ENCODE results near the gene MAPK10.
"Not testable (repeated sequence)": the region's sequence is repeated elsewhere in the genome, so short reads cannot be mapped to it uniquely, and the experiment has no call there.

MAPK10 gene

DNA sequence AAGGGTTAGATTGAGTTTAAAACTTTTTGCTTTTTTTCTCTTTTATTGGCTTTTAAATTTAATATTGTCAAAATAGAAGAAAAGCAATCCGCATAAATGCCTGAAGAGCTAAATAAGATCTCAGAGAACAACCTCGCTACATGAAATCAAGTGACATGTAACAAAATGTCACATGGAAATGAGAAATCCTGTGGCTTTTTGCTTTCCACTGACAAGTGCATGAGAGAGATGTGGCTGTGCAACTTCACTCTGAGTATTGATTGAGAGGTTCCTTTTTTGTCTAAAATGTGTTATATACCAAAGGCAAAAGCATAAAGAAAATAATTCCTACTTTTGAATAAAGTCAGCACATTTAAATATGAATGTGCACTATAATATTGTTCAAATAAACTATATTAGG lies 263.5 kb downstream of the MAPK10 start:
- no peaks in the 10 kb centered on the region for H3K9me3 ChIP-seq (ENCODE audit: control insufficient read depth, insufficient read depth, low read length)

DNA sequence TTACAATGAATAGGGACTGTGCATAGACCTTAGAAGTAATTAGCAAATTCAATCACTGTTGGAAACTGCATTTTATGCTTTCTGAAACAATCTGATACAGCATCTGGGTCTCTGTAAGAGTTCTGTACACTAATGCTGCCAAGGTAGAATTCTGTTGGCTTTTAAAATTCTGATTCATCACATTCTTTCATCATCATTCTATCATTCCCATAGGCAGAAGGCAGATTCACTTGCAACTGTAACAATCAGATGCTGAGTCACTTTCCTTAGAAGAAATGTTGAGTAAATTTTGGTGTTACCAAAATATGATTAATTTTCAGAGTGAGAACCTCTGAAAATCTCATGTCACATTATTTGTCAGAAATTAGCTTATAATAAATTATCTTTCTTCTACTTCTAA lies 267.2 kb downstream of the MAPK10 start:
- Histone ChIP-seq H3K27ac (ENCODE audit: low read depth, low read length) (no peak overlapping the region), H3K27me3 (ENCODE audit: control insufficient read depth, insufficient read depth, low read length) (no peaks in the 10 kb centered on the region), H3K4me3 (ENCODE audit: low read depth, low read length) (no peak overlapping the region), H3K36me3 (ENCODE audit: control insufficient read depth, insufficient read depth, low read length) (no peaks in the 10 kb centered on the region), H3K9ac (ENCODE audit: low read depth, low read length) (no peak overlapping the region), H3K9me3 (ENCODE audit: control insufficient read depth, insufficient read depth, low read length) (no peaks in the 10 kb centered on the region), H3K4me1 (ENCODE audit: control insufficient read depth, insufficient read depth, low read length) (peaks cover 17% of the 10 kb centered on the region)

More for the DNA sequence above, 263.5 kb downstream of the MAPK10 start:
- H3K9ac ChIP-seq (ENCODE audit: low read depth, low read length): no peak overlapping the region
- H3K4me3 ChIP-seq (ENCODE audit: low read depth, low read length): no peak overlapping the region
- H3K27me3 ChIP-seq (ENCODE audit: control insufficient read depth, insufficient read depth, low read length): no peaks in the 10 kb centered on the region
- H3K4me1 ChIP-seq (ENCODE audit: control insufficient read depth, insufficient read depth, low read length): peaks cover 4% of the 10 kb centered on the region; the same call in 1 of the 2 replicates
- no peaks in the 10 kb centered on the region for H3K36me3 ChIP-seq (ENCODE audit: control insufficient read depth, insufficient read depth, low read length)
- no peak overlapping the region for H3K27ac ChIP-seq (ENCODE audit: low read depth, low read length)

DNA sequence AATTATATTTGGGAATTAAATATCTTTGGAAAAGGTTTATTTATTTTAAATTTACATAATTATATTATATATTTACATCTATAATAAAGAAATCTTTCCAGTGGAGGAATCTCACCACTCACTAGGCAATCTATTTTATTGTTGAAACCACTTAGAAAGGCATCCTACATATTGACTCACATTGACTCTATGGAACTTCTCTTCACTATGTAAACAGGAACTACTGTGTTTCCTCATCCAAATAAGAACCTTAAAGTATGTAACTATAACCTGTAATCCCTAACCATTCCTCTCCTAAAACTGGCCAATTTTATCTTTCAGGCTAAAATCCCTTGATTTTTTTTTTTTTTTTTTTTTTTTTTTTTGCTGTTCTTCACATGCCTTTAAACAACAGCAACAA lies 268.7 kb downstream of the MAPK10 start:
- no peaks in the 10 kb centered on the region for H3K36me3 ChIP-seq (ENCODE audit: control insufficient read depth, insufficient read depth, low read length)
- no peaks in the 10 kb centered on the region for H3K9me3 ChIP-seq (ENCODE audit: control insufficient read depth, insufficient read depth, low read length)
- no peak overlapping the region for H3K9ac ChIP-seq (ENCODE audit: low read depth, low read length)
- H3K27me3 ChIP-seq (ENCODE audit: control insufficient read depth, insufficient read depth, low read length): no peaks in the 10 kb centered on the region
- no peak overlapping the region for H3K4me3 ChIP-seq (ENCODE audit: low read depth, low read length)
- H3K27ac ChIP-seq (ENCODE audit: low read depth, low read length): no peak overlapping the region
- peaks cover 17% of the 10 kb centered on the region for H3K4me1 ChIP-seq (ENCODE audit: control insufficient read depth, insufficient read depth, low read length)

DNA sequence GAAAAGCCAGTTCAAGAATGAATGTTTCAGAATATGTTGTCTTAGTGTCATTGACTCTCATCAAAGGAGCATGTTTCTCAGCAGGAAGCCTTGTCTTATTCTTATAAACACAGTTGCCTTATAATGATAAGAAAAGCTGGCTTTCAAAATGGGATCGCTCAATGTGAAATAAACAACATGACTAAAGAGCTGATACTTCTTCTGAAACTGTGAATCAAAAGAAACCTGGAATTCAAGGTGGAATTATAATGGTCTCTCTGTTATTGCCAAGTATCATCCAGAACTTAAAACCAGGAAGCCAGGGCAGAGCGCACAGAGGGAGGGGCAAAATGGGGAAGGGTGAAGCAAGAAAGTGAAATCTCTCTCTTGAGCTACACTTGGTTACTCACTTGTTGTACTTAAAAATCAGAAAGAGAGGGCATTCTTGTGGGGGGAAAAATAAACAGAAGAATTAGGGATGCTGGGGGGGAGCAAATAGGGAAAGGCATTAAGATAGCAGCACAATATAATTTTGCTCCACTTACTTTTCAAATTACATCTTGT lies 270.0 kb downstream of the MAPK10 start:
- H3K9ac ChIP-seq (ENCODE audit: low read depth, low read length): no peak overlapping the region
- H3K4me1 ChIP-seq (ENCODE audit: control insufficient read depth, insufficient read depth, low read length): peaks cover 17% of the 10 kb centered on the region
- H3K9me3 ChIP-seq (ENCODE audit: control insufficient read depth, insufficient read depth, low read length): no peaks in the 10 kb centered on the region
- no peaks in the 10 kb centered on the region for H3K36me3 ChIP-seq (ENCODE audit: control insufficient read depth, insufficient read depth, low read length)
- no peaks in the 10 kb centered on the region for H3K27me3 ChIP-seq (ENCODE audit: control insufficient read depth, insufficient read depth, low read length)
- H3K4me3 ChIP-seq (ENCODE audit: low read depth, low read length): no peak overlapping the region
- peak overlapping the region; percentile 31 for H3K27ac ChIP-seq (ENCODE audit: low read depth, low read length)

DNA sequence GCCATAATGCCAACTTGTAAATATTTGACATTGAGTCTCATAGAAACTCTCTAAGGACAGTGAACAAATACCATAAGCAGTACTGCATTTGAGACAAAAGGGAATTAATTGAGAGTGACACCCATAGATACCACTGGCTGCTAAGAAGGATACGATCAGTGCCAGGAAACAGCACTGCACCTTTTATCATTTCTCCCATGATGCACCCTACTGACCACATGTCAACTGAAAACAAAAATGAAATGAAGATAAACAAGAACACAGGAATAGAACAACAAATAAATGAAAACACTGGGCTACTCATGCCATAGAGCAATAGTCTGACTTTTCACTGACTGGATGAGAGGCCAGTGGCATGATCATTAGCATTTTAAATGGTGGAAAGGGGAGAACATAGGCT lies 270.8 kb downstream of the MAPK10 start:
- Histone ChIP-seq H3K4me3 (ENCODE audit: low read depth, low read length) (no peak overlapping the region), H3K9me3 (ENCODE audit: control insufficient read depth, insufficient read depth, low read length) (0 out of 2 replicates have a peak, but pooled peaks cover under 1% of the 10 kb centered on the region), H3K4me1 (ENCODE audit: control insufficient read depth, insufficient read depth, low read length) (peaks cover 17% of the 10 kb centered on the region), H3K36me3 (ENCODE audit: control insufficient read depth, insufficient read depth, low read length) (no peaks in the 10 kb centered on the region), H3K9ac (ENCODE audit: low read depth, low read length) (no peak overlapping the region), H3K27ac (ENCODE audit: low read depth, low read length) (no peak overlapping the region), H3K27me3 (ENCODE audit: control insufficient read depth, insufficient read depth, low read length) (no peaks in the 10 kb centered on the region)

DNA sequence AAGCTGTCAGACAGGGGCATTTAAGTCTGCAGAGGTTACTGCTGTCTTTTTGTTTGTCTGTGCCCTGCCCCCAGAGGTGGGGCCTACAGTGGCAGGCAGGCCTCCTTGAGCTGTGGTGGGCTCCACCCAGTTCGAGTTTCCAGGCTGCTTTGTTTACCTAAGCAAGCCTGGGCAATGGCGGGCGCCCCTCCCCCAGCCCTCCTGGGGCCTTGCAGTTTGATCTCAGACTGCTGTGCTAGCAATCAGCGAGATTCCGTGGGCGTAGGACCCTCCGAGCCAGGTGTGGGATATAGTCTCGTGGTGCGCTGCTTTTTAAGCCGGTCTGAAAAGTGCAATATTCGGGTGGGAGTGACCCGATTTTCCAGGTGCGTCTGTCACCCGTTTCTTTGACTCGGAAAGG lies 284.1 kb downstream of the MAPK10 start:
- H3K9ac ChIP-seq (ENCODE audit: low read depth, low read length); H3K9me3 ChIP-seq (ENCODE audit: control insufficient read depth, insufficient read depth, low read length); H3K4me1 ChIP-seq (ENCODE audit: control insufficient read depth, insufficient read depth, low read length); H3K27me3 ChIP-seq (ENCODE audit: control insufficient read depth, insufficient read depth, low read length); H3K36me3 ChIP-seq (ENCODE audit: control insufficient read depth, insufficient read depth, low read length); H3K27ac ChIP-seq (ENCODE audit: low read depth, low read length); H3K4me3 ChIP-seq (ENCODE audit: low read depth, low read length): not testable (repeated sequence)

DNA sequence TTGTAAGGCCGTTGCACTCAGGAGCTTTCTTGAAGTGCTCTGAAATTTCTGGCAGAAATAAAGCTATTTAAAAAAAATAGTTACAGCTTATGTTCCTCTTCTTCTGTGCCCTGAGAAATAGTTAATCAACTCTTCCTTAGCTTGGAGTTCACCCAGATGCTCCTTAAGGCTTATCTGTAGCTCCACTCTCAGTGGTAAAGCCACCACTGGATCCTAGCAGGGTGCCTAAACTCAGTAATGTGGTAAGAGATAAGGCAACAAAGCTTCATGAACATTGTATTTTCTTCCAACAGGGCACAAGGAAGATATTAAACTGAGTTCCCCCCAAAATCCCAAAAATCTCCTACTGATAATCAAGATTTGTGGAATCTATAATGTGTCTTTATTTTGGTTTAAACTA lies 299.5 kb downstream of the MAPK10 start:
- Histone ChIP-seq H3K4me1 (ENCODE audit: control insufficient read depth, insufficient read depth, low read length) (no peaks in the 10 kb centered on the region), H3K9ac (ENCODE audit: low read depth, low read length) (no peak overlapping the region), H3K27ac (ENCODE audit: low read depth, low read length) (no peak overlapping the region), H3K36me3 (ENCODE audit: control insufficient read depth, insufficient read depth, low read length) (no peaks in the 10 kb centered on the region), H3K4me3 (ENCODE audit: low read depth, low read length) (no peak overlapping the region), H3K9me3 (ENCODE audit: control insufficient read depth, insufficient read depth, low read length) (no peaks in the 10 kb centered on the region), H3K27me3 (ENCODE audit: control insufficient read depth, insufficient read depth, low read length) (no peaks in the 10 kb centered on the region)

DNA sequence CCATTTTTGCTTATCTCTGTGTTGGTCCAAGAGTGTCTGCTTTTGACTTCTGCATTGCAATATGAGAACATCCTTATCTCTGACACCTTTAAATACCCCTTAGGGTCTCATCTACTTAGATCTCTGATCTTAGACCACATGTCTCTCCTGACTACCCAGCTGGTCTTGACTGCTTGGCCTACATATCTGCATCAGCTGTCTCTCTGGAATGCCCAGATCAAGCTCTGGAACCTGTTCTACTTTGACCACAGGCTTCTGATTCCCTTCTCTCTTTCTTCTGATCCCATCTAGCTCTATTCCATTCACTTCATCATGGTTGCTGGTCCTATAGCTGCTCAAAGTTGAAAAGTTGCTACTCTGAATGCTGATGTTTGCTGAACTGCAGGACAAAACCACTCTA lies 301.2 kb downstream of the MAPK10 start:
- Histone ChIP-seq H3K4me3 (ENCODE audit: low read depth, low read length) (no peak overlapping the region), H3K36me3 (ENCODE audit: control insufficient read depth, insufficient read depth, low read length) (no peaks in the 10 kb centered on the region), H3K9ac (ENCODE audit: low read depth, low read length) (no peak overlapping the region), H3K9me3 (ENCODE audit: control insufficient read depth, insufficient read depth, low read length) (no peaks in the 10 kb centered on the region), H3K27me3 (ENCODE audit: control insufficient read depth, insufficient read depth, low read length) (no peaks in the 10 kb centered on the region; the same call in 1 of the 2 replicates), H3K4me1 (ENCODE audit: control insufficient read depth, insufficient read depth, low read length) (no peaks in the 10 kb centered on the region), H3K27ac (ENCODE audit: low read depth, low read length) (no peak overlapping the region)

DNA sequence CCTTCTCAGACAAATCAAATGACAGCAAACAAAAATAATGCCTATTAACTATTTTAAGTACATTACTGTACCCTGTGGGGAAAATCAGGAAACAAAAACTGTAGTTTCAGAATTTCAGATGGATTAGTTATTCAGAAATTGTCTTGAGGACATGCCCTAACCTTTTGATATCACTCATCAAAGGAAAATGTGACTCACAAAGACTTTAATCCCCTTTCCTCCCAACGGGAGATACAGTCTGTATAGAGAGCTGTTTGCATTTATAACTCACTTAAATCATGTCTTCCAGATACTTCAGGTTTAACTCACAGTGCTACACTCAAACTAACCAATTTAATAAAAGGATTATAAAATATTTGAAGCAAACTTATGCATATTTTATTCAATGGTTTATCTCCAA lies 304.0 kb downstream of the MAPK10 start:
- Histone ChIP-seq H3K27ac (ENCODE audit: low read depth, low read length) (no peak overlapping the region), H3K9me3 (ENCODE audit: control insufficient read depth, insufficient read depth, low read length) (no peaks in the 10 kb centered on the region), H3K4me1 (ENCODE audit: control insufficient read depth, insufficient read depth, low read length) (no peaks in the 10 kb centered on the region), H3K36me3 (ENCODE audit: control insufficient read depth, insufficient read depth, low read length) (no peaks in the 10 kb centered on the region), H3K9ac (ENCODE audit: low read depth, low read length) (no peak overlapping the region), H3K4me3 (ENCODE audit: low read depth, low read length) (no peak overlapping the region), H3K27me3 (ENCODE audit: control insufficient read depth, insufficient read depth, low read length) (no peaks in the 10 kb centered on the region; the same call in 1 of the 2 replicates)

DNA sequence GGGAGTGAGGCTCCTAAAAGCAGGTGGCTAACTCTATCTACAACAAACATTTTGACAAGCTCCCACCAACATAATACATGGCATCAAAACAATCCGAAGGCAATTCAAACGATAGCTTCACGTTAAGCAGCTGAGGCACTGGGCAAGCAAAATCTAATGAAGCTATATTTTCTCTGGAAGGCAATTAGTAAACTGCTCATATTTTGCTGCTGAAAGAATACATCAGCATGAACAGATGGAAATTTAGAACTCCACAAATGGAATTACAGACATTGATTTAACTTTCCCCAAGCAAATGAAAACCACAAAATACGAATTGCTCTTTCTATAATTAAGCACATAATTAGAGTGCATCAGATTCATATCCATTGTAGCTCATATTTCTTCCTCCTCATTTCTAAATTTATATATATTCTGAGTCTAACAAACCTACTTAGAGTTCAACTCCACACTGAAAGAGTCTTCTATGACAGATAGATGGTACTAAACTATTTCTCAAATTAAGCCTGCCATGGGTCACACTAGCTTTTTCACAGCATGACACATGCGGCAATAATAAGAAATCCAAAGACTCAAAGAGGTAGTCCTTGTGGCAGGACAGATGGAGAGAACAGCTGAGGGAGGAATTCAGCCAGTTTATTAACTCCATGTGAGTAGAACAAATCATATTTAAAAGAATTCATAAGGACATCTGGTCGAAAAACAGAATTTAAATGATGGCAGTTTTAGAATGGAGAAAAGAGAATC lies 305.4 kb downstream of the MAPK10 start:
- Histone ChIP-seq H3K4me3 (ENCODE audit: low read depth, low read length) (no peak overlapping the region), H3K36me3 (ENCODE audit: control insufficient read depth, insufficient read depth, low read length) (no peaks in the 10 kb centered on the region), H3K9me3 (ENCODE audit: control insufficient read depth, insufficient read depth, low read length) (no peaks in the 10 kb centered on the region), H3K4me1 (ENCODE audit: control insufficient read depth, insufficient read depth, low read length) (no peaks in the 10 kb centered on the region), H3K27me3 (ENCODE audit: control insufficient read depth, insufficient read depth, low read length) (no peaks in the 10 kb centered on the region; the same call in 1 of the 2 replicates), H3K27ac (ENCODE audit: low read depth, low read length) (no peak overlapping the region), H3K9ac (ENCODE audit: low read depth, low read length) (no peak overlapping the region)

DNA sequence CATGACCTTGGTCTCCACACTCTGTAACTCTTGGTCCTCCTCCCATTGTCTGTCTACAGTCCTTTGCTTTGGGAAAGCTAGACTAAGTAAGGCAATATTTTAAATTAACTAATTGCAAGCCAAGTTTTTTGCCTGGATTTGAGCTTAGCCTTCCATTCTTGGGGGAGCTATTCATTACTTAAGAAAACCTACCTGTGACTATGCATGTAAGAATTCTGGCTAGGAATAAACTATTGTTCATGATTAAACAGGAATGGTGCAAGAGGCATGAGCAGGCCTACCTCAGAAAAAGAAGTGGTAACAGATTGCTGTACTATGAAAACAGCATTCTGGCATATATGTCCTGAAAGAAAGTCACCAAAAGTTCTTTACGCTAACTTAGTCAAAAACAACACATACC lies 309.4 kb downstream of the MAPK10 start:
- Histone ChIP-seq H3K9me3 (ENCODE audit: control insufficient read depth, insufficient read depth, low read length) (no peaks in the 10 kb centered on the region), H3K27ac (ENCODE audit: low read depth, low read length) (no peak overlapping the region), H3K9ac (ENCODE audit: low read depth, low read length) (no peak overlapping the region), H3K4me1 (ENCODE audit: control insufficient read depth, insufficient read depth, low read length) (peaks cover 4% of the 10 kb centered on the region; the same call in 1 of the 2 replicates), H3K36me3 (ENCODE audit: control insufficient read depth, insufficient read depth, low read length) (no peaks in the 10 kb centered on the region), H3K4me3 (ENCODE audit: low read depth, low read length) (no peak overlapping the region), H3K27me3 (ENCODE audit: control insufficient read depth, insufficient read depth, low read length) (no peaks in the 10 kb centered on the region; the same call in 1 of the 2 replicates)

Data from HUES48 (cell line).